Tibial nerve (tissue), 4 donors: ENCODE measurements around the gene AP2B1.

ENCODE experiments used
- EP300 ChIP-seq, 2 donors: sonication (generic); formaldehyde crosslinking; IDR thresholded peaks; one replicate each; pipeline ENCODE4 v1.6.1; 2017; ENCODE audit warnings: antibody characterized with exemption in 2 of 2, mild to moderate bottlenecking in 1 of 2
- POLR2A ChIP-seq, 2 donors: fragments of 450-650 bp; IDR thresholded peaks; one replicate each; pipeline ENCODE4 v1.6.1; 2017; ENCODE audit warnings: antibody characterized with exemption in 2 of 2, mild to moderate bottlenecking in 2 of 2, moderate library complexity in 2 of 2
- TF ChIP-seq, protein P1 (sequence below), 5 experiments: fragments of 200-600 bp in 3 of 5; fragments of 450-650 bp in 2 of 5; sonication (generic) in 3 of 5; IDR thresholded peaks; one replicate each; pipeline ENCODE4 v1.5.1; 2016 to 2019; ENCODE audit warnings: antibody characterized with exemption in 5 of 5, mild to moderate bottlenecking in 3 of 5, moderate library complexity in 2 of 5

DNA sequence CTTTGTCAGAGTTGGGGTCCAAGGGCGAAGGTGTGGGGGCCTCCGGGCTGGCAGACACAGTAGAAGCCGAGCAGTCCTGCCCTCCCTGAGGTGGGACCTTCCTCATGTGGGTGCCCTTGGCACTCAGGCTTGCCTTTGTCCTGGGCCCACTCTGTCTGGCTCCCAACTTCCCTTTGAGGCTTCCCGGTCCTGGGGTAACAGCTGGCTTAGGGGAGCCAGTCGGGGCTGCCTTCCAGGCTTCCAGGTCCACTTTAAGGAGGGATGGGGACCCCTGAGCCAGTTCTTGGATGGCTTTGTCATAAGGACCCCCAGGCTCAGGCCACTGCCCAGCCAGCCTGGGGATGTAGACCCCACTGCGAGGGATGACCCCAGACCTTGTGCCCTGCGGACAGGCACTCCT lies 158.1 kb downstream of the AP2B1 start:
- TF ChIP-seq, protein P1, sequence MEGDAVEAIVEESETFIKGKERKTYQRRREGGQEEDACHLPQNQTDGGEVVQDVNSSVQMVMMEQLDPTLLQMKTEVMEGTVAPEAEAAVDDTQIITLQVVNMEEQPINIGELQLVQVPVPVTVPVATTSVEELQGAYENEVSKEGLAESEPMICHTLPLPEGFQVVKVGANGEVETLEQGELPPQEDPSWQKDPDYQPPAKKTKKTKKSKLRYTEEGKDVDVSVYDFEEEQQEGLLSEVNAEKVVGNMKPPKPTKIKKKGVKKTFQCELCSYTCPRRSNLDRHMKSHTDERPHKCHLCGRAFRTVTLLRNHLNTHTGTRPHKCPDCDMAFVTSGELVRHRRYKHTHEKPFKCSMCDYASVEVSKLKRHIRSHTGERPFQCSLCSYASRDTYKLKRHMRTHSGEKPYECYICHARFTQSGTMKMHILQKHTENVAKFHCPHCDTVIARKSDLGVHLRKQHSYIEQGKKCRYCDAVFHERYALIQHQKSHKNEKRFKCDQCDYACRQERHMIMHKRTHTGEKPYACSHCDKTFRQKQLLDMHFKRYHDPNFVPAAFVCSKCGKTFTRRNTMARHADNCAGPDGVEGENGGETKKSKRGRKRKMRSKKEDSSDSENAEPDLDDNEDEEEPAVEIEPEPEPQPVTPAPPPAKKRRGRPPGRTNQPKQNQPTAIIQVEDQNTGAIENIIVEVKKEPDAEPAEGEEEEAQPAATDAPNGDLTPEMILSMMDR (IDR thresholded peaks at IDR 0.05) = no peak
- TF ChIP-seq EP300 (IDR thresholded peaks at IDR 0.05) (no peak), POLR2A (IDR thresholded peaks at IDR 0.05) (no peak)
